H1 (cell line): Measurements from ENCODE around the gene ZBED1. TPM values are rescaled to one million over a fixed set of nuclear protein-coding genes. Genes with fewer than 3 reads are reported as not detected.

Experiments
- CTCF ChIA-PET: fragments of 300-600 bp; sonication (Branson Sonifier 250); formaldehyde crosslinking; loops from one replicate; lab custom pipeline; 2021; ENCODE audit not compliant: partially characterized antibody; lab: Charles Lee
- POLR2A ChIA-PET: fragments of 300-600 bp; sonication (Branson Sonifier 250); formaldehyde crosslinking; loops from one replicate; lab custom pipeline; 2021; ENCODE audit warnings: inconsistent platforms; ENCODE audit not compliant: partially characterized antibody; lab: Charles Lee
- DNase-seq, 2 experiments: peaks; one replicate each; pipeline versions ENCODE4 v3.0.0 to v3.0.0-alpha.2; 2010 to 2022; ENCODE audit warnings: low spot score in 2 of 2, low read depth in 1 of 2, mixed read lengths in 1 of 2
- FAIRE-seq: peaks from 2 replicates; lab custom pipeline; 2011; peaks lifted over from hg19 to GRCh38; lab: Jason Lieb, UNC
- H2AFZ ChIP-seq: 2 replicates; pipeline ENCODE4 v1.8.1; 2012; ENCODE audit warnings: low read length, inconsistent platforms
- H2AK5ac ChIP-seq: 2 replicates; pipeline ENCODE4 v1.6.1; 2013; ENCODE audit warnings: low read depth, low read length
- H2BK120ac ChIP-seq: replicated peaks from 2 replicates; pipeline ENCODE3; 2013; ENCODE audit warnings: low read depth, low read length, inconsistent platforms
- H2BK12ac ChIP-seq: 2 replicates; pipeline ENCODE4 v1.6.1; 2013; ENCODE audit warnings: low read depth, low read length
- H2BK15ac ChIP-seq: 2 replicates; pipeline ENCODE4 v1.6.1; 2013; ENCODE audit warnings: low read length
- H2BK20ac ChIP-seq: 2 replicates; pipeline ENCODE4 v1.6.1; 2013; ENCODE audit warnings: low read length
- H2BK5ac ChIP-seq: 2 replicates; pipeline ENCODE4 v1.6.1; 2013; ENCODE audit warnings: low read depth, low read length
- H3K14ac ChIP-seq: 2 replicates; pipeline ENCODE4 v1.6.1; 2013; ENCODE audit warnings: inconsistent platforms; ENCODE audit not compliant: insufficient read length
- H3K18ac ChIP-seq: 2 replicates; pipeline ENCODE4 v1.6.1; 2013; ENCODE audit warnings: low read length; ENCODE audit errors: extremely low read depth
- H3K23ac ChIP-seq: 2 replicates; pipeline ENCODE4 v1.6.1; 2013; ENCODE audit warnings: inconsistent platforms; ENCODE audit not compliant: insufficient read length
- H3K23me2 ChIP-seq: 2 replicates; pipeline ENCODE4 v1.6.1; 2013; ENCODE audit warnings: low read depth, low read length
- H3K27ac ChIP-seq: 2 replicates; pipeline ENCODE4 v1.6.1; 2011; ENCODE audit warnings: low read depth, low read length, inconsistent platforms
- H3K27me3 ChIP-seq, 4 experiments: replicated peaks in 1 of 4; 1 replicate in 1 of 4; 2 replicates in 3 of 4; pipeline versions ENCODE4 v1.6.1 to v1.8.1; 2011 to 2013; ENCODE audit warnings: low read length in 3 of 4, mild to moderate bottlenecking in 3 of 4, inconsistent platforms in 2 of 4, mixed read lengths in 2 of 4, moderate library complexity in 1 of 4; ENCODE audit not compliant: control insufficient read depth in 3 of 4, insufficient read depth in 3 of 4; ENCODE audit errors: extremely low read depth in 1 of 4
- H3K36me3 ChIP-seq, 4 experiments: 2 replicates each; pipeline versions ENCODE4 v1.6.1 to v1.8.1; 2011 to 2013; ENCODE audit warnings: mild to moderate bottlenecking in 4 of 4, low read length in 3 of 4, moderate library complexity in 2 of 4, control low read depth in 1 of 4, inconsistent platforms in 1 of 4; ENCODE audit not compliant: insufficient read depth in 4 of 4, control insufficient read depth in 2 of 4
- H3K4ac ChIP-seq: replicated peaks from 2 replicates; pipeline ENCODE3; 2013; ENCODE audit warnings: low read length, low read depth, mixed read lengths, inconsistent platforms; ENCODE audit not compliant: insufficient read length
- H3K4me1 ChIP-seq, 4 experiments: replicated peaks in 1 of 4; 1 replicate in 1 of 4; 2 replicates in 3 of 4; pipeline versions ENCODE4 v1.6.1 to v1.8.1; 2011 to 2013; ENCODE audit warnings: low read length in 3 of 4, inconsistent platforms in 2 of 4, mixed read lengths in 1 of 4; ENCODE audit not compliant: insufficient read depth in 4 of 4, control insufficient read depth in 3 of 4
- H3K4me2 ChIP-seq, 2 experiments: 2 replicates each; pipeline versions ENCODE4 v1.6.1 to v1.8.1; 2011 to 2013; ENCODE audit warnings: low read depth in 2 of 2, low read length in 2 of 2, control low read depth in 1 of 2, inconsistent platforms in 1 of 2, mild to moderate bottlenecking in 1 of 2; ENCODE audit not compliant: insufficient read depth in 1 of 2
- H3K4me3 ChIP-seq, 4 experiments: fragments of 200-600, 300-600 bp in 1 of 4; sonication (generic), shearing (Covaris generic), sonication (Bioruptor Twin) in 1 of 4; 2 replicates each; pipeline versions ENCODE4 v1.5.1 to v1.8.1; 2011 to 2016; ENCODE audit warnings: low read length in 4 of 4, low read depth in 3 of 4, control low read depth in 2 of 4, inconsistent platforms in 2 of 4, mild to moderate bottlenecking in 2 of 4, mixed read lengths in 1 of 4, moderate library complexity in 1 of 4; ENCODE audit not compliant: insufficient read depth in 2 of 4; ENCODE audit errors: extremely low read depth in 1 of 4
- H3K56ac ChIP-seq: replicated peaks from 2 replicates; pipeline ENCODE3; 2013; ENCODE audit warnings: low read depth, mild to moderate bottlenecking, mixed read lengths, low read length, inconsistent platforms; ENCODE audit not compliant: insufficient read length
- H3K79me1 ChIP-seq: 2 replicates; pipeline ENCODE4 v1.6.1; 2013; ENCODE audit warnings: low read depth, low read length, control low read depth
- H3K79me2 ChIP-seq, 2 experiments: 2 replicates each; pipeline versions ENCODE4 v1.6.1 to v1.8.1; 2012 to 2013; ENCODE audit warnings: low read length in 2 of 2, mild to moderate bottlenecking in 2 of 2, inconsistent platforms in 1 of 2; ENCODE audit not compliant: insufficient read depth in 2 of 2, control insufficient read depth in 1 of 2
- H3K9ac ChIP-seq, 4 experiments: replicated peaks in 1 of 4; 1 replicate in 1 of 4; 2 replicates in 3 of 4; pipeline versions ENCODE4 v1.6.1 to v1.8.1; 2011 to 2013; ENCODE audit warnings: low read depth in 3 of 4, low read length in 3 of 4, control low read depth in 2 of 4, mild to moderate bottlenecking in 2 of 4, moderate library complexity in 2 of 4, inconsistent platforms in 1 of 4; ENCODE audit errors: extremely low read depth in 1 of 4
- H3K9me3 ChIP-seq, 2 experiments: 2 replicates each; pipeline versions ENCODE4 v1.6.1 to v1.8.1; 2012 to 2013; ENCODE audit warnings: mild to moderate bottlenecking in 2 of 2, moderate library complexity in 2 of 2, control low read depth in 1 of 2, inconsistent platforms in 1 of 2, low read depth in 1 of 2, low read length in 1 of 2, mixed read lengths in 1 of 2; ENCODE audit not compliant: insufficient read depth in 2 of 2
- H4K20me1 ChIP-seq, 2 experiments: replicated peaks in 1 of 2; 2 replicates each; pipeline versions ENCODE3 to v1.8.1; 2011 to 2013; ENCODE audit warnings: inconsistent platforms in 2 of 2, low read length in 2 of 2, mild to moderate bottlenecking in 1 of 2; ENCODE audit not compliant: insufficient read depth in 2 of 2, control insufficient read depth in 1 of 2
- H4K5ac ChIP-seq: 2 replicates; pipeline ENCODE4 v1.6.1; 2013; ENCODE audit warnings: low read length, low read depth, mixed read lengths, inconsistent platforms; ENCODE audit not compliant: insufficient read length
- H4K8ac ChIP-seq: 2 replicates; pipeline ENCODE4 v1.8.0; 2013; ENCODE audit warnings: mild to moderate bottlenecking, moderate library complexity, low read length, inconsistent platforms; ENCODE audit not compliant: insufficient read depth; ENCODE audit errors: extremely low read depth
- H4K91ac ChIP-seq: replicated peaks from 2 replicates; pipeline ENCODE3; 2013; ENCODE audit warnings: low read length, mixed read lengths, inconsistent platforms; ENCODE audit not compliant: insufficient read length
- KDM4A ChIP-seq: IDR thresholded peaks from one replicate; pipeline ENCODE4 v1.7.1; 2012; ENCODE audit warnings: low read depth, mild to moderate bottlenecking, moderate library complexity, low read length, inconsistent platforms; ENCODE audit not compliant: severe bottlenecking
- TAF1 ChIP-seq: IDR thresholded peaks from 2 replicates; pipeline ENCODE4 v1.6.1; 2011; ENCODE audit warnings: mild to moderate bottlenecking, low read depth, low read length
- WGBS, 2 experiments: shearing (Covaris generic) in 1 of 2; methylation state at CpG; one replicate each; pipeline versions ENCODE4 v1.1.6 to v1.1.7; 2013 to 2015; ENCODE audit warnings: low lambda C conversion rate in 2 of 2, mixed read lengths in 2 of 2, inconsistent platforms in 1 of 2, low coverage in 1 of 2, missing lambda C conversion rate in 1 of 2; ENCODE audit not compliant: insufficient replicate concordance in 2 of 2, insufficient coverage in 1 of 2, insufficient read length in 1 of 2; ENCODE audit errors: extremely low coverage in 1 of 2, missing lambda C conversion rate in 1 of 2; 5-methylcytosine and 5-hydroxymethylcytosine counted together
- polyA plus RNA-seq, 7 experiments: library from polyadenylated mRNA; depleted of rRNA in 3 of 7; stranded (reverse) in 5 of 7; unstranded in 2 of 7; fragments of >200 nt in 5 of 7; fragments of 200-250 nt in 2 of 7; gene quantifications; 1 replicate in 5 of 7; 2 replicates in 1 of 7; 4 replicates in 1 of 7; pipeline versions ENCODE4 v1.2.1 to v1.2.3, GENCODE V29; 2011 to 2013; ENCODE audit warnings: missing spikeins in 2 of 7, mixed read lengths in 2 of 7
- total RNA-seq: library from RNA; stranded (reverse); fragmentation: NEBNext Ultra II Directional; extraction: Animal tissue kit (Norgen Biotek cat#: 25700); gene quantifications from 2 replicates; pipeline ENCODE4 v1.2.1, GENCODE V29; 2021
- TF ChIP-seq, protein P1 (sequence below): IDR thresholded peaks from 2 replicates; pipeline ENCODE4 v1.6.1; 2012; ENCODE audit warnings: inconsistent platforms
- TF ChIP-seq, protein P2 (sequence below): IDR thresholded peaks from 2 replicates; pipeline ENCODE4 v1.6.1; 2011; ENCODE audit warnings: low read length, improper control_type of control experiment
- TF ChIP-seq, protein P3 (sequence below), 3 experiments: IDR thresholded peaks; 1 replicate in 2 of 3; 2 replicates in 1 of 3; pipeline versions ENCODE4 v1.5.1 to v1.6.1; 2011; ENCODE audit warnings: low read length in 3 of 3, mild to moderate bottlenecking in 3 of 3, inconsistent platforms in 2 of 3, low read depth in 1 of 3, moderate library complexity in 1 of 3; ENCODE audit not compliant: insufficient read depth in 1 of 3; ENCODE audit errors: control extremely low read depth in 1 of 3

The ZBED1 gene
- total and polyA plus RNA-seq, 2 of the 8 experiments (the other 6 are each of a cell fraction or from before 2014, with no cell fraction given) = 28.5 to 45.8 TPM

DNA sequence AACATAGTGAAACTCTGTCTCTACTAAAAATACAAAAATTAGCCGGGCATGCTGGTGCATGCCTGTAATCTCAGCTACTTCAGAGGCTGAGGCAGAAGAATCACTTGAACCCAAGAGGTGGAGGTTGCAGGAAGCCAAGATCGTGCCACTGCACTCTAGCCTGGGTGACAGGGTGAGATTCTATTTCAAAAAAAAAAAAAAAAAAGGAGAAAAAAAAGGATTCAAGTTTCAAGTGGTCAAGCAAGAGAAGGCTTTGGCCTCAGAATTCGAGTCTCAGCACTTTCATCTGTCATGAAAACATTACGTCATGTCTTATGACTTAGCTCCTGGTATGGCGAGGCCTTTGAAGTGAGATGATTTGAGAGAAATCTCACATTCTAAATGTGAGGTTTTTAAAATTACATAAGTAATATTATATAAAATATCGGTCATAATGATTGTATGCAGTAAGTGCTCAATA, 21.2 kb upstream of the ZBED1 start:
- Histone ChIP-seq H2BK5ac (no peak overlapping the region), H3K27me3 (no peaks in the 10 kb centered on the region), H2BK12ac (no peak overlapping the region), H3K36me3 (no peaks in the 10 kb centered on the region), H3K4me3 (no peak overlapping the region), H3K4ac (no peak overlapping the region), H4K5ac (no peak overlapping the region), H2BK120ac (no peak overlapping the region), H2BK15ac (no peak overlapping the region), H3K14ac (no peak overlapping the region), H3K23me2 (peaks cover 13% of the 10 kb centered on the region; the same call in 1 of the 2 replicates), H3K9ac (no peak overlapping the region), H3K4me1 (peaks cover 0 to 5% (median under 1%) of the 10 kb centered on the region in 4 experiments; a peak in 2 of 7 replicates), H3K79me1 (no peaks in the 10 kb centered on the region), H4K20me1 (peaks cover 0 to 7% of the 10 kb centered on the region in 2 experiments), H2BK20ac (no peak overlapping the region), H3K56ac (no peak overlapping the region), H4K91ac (no peak overlapping the region), H3K9me3 (no peaks in the 10 kb centered on the region), H3K18ac (no peak overlapping the region), H2AK5ac (no peak overlapping the region), H2AFZ (no peak overlapping the region), H3K27ac (no peak overlapping the region), H3K79me2 (no peaks in the 10 kb centered on the region), H4K8ac (no peak overlapping the region), H3K23ac (no peak overlapping the region), H3K4me2 (no peak overlapping the region)
- CTCF ChIA-PET = no interaction called here
- FAIRE-seq = no peak
- POLR2A ChIA-PET = no interaction called here
- 90% methylated on average over 5 of the region's 6 CpGs; no CpG with 5 or more reads in 1 of the 2 experiments for WGBS, 2 experiments
- DNase-seq = no peak
- TF ChIP-seq, protein P1, sequence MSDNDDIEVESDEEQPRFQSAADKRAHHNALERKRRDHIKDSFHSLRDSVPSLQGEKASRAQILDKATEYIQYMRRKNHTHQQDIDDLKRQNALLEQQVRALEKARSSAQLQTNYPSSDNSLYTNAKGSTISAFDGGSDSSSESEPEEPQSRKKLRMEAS = no peak
- TF ChIP-seq, protein P2, sequence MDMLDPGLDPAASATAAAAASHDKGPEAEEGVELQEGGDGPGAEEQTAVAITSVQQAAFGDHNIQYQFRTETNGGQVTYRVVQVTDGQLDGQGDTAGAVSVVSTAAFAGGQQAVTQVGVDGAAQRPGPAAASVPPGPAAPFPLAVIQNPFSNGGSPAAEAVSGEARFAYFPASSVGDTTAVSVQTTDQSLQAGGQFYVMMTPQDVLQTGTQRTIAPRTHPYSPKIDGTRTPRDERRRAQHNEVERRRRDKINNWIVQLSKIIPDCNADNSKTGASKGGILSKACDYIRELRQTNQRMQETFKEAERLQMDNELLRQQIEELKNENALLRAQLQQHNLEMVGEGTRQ = no peak
- TF ChIP-seq, protein P3, sequence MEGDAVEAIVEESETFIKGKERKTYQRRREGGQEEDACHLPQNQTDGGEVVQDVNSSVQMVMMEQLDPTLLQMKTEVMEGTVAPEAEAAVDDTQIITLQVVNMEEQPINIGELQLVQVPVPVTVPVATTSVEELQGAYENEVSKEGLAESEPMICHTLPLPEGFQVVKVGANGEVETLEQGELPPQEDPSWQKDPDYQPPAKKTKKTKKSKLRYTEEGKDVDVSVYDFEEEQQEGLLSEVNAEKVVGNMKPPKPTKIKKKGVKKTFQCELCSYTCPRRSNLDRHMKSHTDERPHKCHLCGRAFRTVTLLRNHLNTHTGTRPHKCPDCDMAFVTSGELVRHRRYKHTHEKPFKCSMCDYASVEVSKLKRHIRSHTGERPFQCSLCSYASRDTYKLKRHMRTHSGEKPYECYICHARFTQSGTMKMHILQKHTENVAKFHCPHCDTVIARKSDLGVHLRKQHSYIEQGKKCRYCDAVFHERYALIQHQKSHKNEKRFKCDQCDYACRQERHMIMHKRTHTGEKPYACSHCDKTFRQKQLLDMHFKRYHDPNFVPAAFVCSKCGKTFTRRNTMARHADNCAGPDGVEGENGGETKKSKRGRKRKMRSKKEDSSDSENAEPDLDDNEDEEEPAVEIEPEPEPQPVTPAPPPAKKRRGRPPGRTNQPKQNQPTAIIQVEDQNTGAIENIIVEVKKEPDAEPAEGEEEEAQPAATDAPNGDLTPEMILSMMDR (IDR thresholded peaks at IDR 0.05; ENCODE audit: control extremely low read depth in 1 of 3, insufficient read depth in 1 of 3, low read depth in 1 of 3, low read length in 3 of 3) = no peak
- TF ChIP-seq KDM4A (no peak), TAF1 (no peak)
